ENCODE data around the gene ZFYVE28.
"Not testable (repeated sequence)": the region's sequence is repeated elsewhere in the genome, so short reads cannot be mapped to it uniquely, and the experiment has no call there.

ZFYVE28 gene

DNA sequence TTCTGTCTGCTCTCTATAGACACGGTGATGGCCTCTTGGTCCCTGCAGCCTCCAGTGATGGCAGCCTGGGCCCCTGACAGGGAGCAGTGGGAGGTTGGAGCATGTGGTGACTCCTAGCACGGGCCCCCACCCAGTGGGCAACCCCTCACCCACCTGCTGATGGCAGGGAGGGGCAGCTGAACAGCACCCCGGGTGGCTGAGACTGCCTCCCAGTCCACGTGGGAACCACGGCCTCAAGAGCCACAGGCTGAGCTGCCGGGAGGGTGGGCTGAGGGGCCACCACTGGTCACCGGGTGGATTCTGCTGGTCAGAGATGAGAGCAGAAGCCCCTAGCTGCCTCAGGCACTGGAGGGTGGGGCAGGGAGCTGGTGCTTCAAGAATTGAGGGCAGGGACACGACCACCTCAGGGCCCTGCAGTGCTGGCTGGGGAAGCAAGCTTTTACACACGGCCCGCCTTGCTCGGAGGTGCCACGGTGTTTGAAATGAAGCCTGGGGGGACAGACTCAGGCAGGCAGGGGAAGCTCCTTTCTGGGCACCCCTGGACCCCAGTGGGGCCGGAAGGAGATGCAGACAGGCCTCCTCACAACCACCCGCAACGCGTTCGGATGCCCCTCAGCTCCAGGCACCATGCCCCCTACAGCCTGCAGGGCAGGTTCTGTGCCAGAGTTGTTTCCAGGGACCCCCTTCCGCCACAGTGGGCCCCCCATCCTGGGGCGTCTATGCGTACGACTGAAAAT lies 170.2 kb downstream of the ZFYVE28 start:
- DNase-seq (ENCODE audit: low read depth) = no peak

DNA sequence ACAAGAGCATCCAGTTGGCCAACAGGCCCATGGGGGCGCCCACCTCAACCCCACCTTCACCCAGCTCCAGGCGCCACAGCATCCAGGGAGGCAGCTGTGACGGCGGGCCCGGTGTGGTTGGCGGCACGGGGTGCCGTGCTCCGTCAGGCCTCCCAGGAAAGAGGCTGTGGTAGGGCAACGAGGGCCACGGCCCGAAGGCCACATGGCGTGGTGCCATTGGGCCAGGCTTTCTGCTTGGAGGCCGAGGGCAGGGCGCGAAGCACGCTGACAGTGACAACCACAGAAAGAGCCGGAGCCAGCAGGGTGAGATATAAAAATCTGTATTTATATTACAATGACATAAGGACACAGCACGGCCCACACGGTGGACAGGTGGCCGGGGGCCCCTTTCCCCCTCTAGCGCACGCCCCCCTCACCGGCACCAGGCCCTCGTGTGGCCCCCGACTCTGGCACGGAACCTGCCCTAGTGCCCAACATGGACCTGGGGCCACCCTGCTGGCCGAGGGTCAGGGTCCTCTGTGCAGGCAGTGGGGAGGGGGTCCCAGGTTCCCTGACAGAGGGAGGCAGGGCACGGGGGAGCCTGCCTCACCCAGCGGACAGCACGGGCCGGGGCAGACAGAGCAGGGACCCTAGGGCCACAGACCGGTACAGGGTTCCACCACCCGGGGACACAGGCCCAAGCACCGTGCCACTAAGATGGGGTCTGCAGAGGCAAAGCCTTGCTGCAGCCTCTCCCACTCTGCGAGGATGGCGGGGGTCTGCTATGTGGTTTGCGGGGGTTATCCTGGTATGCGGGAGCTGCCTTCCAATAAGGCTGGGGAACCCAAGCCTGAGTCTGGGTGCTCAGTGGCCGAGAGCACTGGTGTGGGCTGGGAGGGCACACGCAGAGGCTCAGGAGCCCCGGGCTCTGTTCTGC lies 171.1 kb downstream of the ZFYVE28 start:
- DNase-seq (ENCODE audit: low read depth) = no peak

DNA sequence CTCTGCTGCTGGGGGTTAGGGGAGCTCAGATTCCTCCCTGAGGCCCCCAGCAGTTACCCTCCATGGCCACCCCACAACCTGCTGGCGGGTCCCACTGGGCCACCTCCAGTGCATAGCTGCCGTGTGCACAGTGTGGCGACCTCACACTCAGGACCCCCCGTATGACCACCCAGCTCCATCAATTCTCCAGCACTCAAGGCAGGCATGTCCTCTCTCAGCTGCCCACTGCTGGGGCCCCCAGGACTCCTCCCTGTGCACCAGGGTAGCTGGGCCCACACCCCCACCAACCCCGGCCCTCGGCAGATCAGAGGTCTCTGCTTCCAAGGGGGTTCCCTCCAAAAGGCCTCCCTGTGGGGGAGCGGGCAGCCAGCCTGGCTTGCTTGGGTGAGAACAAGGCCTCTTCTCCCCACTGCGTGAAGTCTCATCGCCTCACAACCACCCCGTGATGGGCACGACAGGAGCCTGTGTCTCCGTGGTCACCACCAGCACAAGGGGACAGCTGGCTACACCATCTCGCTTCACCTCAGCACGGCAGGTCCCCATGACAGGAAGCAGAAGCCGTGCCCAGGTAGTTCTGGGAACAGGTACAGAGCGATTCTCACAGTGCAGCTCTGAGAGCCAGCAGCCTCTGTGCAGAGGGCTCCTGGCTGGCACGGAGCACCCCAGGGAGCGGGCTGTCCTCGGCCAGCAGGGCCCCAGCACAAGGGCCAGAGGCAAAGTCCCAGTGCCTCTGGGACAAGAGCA lies 171.9 kb downstream of the ZFYVE28 start:
- DNase-seq (ENCODE audit: low read depth) = no peak

DNA sequence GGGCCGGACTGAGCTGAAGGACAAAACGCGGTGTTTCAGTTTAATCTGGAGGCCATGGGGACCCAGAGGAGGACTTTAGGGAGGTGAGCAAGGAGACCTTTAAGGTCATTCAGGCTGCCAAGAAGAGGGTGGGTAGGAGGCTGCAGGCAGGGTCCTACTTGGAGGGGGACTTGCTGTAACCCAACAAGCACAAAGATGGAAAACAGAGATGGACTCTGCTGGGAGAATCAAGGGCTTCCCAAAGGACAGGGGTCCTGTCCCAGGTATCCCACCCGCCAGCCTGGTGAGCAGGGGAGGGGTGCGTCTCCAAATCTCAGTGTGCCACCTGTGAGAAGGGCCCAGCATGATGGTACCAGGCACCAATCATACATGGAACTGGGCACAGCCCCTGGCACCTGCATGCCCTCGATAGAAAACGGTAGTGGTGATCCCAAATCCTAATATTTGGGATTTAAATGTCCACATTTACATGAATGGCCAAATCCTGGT lies 172.6 kb downstream of the ZFYVE28 start:
- no peak for DNase-seq (ENCODE audit: low read depth)

DNA sequence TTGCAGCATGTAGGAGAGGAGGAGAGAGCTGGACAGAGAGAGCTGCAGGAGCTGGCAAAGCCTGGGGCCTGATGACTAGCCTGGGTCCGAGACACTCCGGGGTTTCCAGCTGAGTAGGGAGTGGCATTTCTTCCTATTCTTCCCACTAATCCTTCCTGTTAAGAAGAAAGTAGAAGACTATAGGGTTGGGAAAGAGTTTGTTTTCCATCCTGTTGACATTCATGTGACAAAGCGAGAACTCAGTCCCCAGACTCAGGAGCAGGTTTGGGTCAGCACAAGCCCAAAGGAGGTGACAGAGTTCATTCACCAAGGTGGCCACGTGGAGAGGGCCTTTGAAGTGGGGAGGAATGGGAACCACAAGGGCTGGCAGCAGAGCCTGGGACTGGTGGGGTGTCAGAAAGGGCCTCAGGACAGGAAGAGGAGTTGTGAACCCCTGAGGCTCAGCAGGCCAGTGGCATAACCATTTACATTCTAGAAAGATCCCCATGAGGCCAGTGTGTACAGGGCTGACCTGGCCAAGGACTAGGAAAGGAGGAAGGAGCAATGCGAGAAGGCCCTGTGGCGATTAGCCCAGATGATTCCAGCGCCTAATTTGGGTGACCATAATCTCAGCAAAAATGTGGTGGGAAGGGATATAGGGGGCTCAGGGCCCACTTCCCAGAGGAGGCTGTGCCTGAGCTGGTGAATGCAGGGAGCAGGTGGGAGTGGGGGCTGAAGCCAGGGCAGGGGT lies 173.2 kb downstream of the ZFYVE28 start:
- DNase-seq (ENCODE audit: low read depth) = no peak

DNA sequence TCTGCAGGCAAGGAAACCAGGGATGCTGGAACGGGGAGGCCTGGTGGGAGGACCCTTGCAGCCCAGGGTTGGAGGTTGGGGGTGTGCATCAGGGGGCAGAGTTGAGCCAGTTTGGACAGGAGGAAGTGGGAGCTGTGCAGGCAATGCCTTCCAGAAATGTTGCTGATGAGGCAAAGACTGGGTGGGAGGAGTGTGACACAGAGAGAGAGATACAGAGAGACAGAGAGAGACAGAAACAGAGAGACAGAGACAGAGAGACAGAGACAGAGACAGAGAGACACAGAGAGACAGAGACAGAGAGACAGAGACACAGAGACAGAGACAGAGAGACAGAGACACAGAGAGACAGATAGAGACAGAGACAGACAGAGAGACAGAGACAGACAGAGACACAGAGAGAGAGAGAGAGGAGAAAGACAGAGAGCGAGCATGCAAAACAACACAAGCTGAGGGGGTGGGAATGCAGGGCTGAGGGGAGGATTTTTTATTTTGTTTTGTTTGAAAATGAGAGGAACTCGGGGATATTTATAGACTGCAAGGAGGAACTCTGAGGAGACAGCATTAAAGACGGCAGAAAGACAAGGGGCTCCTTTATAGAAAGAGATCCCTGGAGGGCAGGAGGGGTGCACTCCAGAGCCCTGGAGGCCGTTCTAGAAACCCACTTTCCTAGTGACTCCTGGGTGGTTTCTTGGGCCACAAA lies 174.6 kb downstream of the ZFYVE28 start:
- DNase-seq (ENCODE audit: low read depth) = no peak

DNA sequence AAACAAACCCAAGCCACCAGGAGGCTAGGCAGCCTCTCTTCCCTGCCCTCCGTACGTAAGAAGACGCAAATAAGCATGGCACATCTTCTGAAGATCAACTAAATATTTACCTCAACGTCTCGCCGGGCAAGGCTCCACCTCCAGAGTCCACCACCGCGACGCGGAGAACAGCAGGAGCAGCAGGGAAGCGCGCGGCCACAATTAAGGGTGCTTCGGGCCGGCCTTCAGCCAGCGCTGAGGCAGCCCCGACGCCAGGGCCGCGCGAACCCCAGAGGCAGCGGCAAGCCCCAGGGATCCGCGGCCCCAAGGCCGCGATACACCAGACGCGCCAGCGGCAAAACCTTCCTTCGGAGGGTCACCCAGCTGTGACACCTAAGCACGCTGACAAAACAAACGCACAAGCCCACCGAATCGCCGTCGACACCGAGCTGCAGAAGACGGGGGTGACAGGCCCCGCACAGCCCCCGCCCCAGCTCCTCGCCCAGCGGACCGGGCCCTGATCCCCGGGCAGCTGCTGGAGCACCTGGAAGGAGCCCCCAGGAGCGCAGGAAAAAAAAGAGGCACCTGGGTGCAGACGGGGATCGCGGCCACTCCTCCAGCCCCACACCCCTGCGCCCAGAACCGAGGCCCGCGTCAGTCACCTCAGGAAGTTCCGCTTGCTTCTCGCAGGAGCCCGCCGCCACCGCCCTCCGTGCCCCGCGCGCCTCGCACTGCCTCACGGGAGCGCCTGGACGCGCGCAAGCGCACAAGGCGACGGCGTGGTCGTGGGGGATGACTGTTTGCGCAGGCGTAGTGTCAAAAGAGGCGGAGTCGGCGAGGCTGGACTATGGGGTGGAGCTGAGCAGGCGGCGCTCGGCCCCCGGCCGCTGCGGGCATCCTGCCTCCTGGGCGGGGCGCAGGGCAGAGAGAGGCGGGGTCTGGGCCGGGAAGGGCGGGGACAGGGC lies 176.8 kb downstream of the ZFYVE28 start, which contains the start of the genes HAUS3 and POLN:
Gene HAUS3, minus strand, starts transcription at position 712 of the 944 bp plus-strand sequence. CDS start 1,175 bp downstream, outside the sequence.
Gene POLN, minus strand, starts transcription at position 712 of the 944 bp plus-strand sequence. CDS start 12,890 bp downstream, outside the sequence.
- peak; percentile 99 for DNase-seq (ENCODE audit: low read depth)

DNA sequence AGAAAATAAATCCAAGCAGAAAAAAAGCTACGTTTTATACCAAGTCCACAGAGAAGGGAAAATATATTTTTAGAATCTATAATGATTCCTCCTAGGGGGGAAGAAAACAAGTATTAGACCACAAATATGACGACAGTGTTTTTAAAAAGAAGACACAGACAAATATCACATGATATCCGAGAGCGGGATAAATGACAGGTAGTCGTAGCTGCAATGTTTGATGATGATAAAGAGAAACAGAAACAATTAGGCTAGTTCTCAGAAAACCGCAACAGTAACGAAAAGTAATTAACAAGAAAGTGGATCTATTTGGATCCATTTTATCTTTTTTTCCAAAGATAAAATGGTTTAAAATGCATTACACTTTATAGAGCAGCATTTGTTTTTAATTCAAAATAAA lies 177.4 kb downstream of the ZFYVE28 start:
- no peak for DNase-seq (ENCODE audit: low read depth)

DNA sequence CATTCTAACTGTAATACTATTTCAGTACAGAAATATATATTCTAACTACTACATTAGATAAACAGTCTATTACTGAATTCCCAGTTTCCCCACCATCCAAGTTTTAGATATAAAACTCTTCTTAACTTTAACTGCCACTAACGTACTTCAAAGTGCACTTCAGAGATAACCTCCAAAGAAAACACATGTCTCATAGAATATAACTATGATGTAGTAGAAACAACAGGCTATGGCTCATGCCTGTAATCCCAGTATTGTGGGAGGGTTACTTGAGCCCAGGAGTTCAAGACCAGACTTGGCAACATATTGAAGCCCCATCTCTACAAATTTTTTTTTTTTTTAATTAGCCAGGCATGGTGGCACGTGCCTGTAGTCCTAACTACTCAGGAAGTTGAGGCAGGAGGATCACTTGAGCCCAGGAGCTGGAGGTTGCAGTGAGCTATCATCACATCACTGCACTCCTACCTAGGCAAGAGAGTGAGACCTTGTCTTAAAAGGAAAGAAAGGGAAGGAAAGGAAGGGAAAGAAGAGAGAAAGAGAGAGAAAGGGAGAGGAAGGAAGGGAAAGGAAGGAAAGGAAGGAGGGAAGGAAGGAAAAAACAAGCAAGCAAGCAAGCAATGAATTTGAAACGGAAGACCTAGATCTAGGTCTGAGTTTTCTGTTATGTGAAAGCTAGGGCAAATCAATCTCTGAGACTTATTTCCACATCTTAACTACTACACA lies 181.3 kb downstream of the ZFYVE28 start:
- DNase-seq (ENCODE audit: low read depth) = no peak

DNA sequence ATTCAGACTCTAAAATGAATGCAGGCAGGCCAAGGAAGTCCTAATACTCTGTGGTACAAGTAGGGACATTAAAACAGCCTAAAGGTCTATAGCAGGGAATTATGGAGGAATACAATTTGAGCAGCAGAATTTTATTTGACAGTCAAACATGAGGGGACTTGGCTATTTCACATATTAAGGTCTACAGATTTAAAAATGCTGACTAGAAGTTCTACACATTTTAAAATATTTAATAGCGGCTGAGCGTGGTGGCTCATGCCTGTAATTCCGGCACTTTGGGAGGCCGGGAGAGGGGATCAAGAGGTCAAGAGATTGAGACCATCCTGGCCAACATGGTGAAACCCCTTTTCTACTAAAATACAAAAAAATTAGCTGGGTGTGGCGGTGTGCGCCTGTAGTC lies 187.4 kb downstream of the ZFYVE28 start:
- DNase-seq (ENCODE audit: low read depth) = no peak

DNA sequence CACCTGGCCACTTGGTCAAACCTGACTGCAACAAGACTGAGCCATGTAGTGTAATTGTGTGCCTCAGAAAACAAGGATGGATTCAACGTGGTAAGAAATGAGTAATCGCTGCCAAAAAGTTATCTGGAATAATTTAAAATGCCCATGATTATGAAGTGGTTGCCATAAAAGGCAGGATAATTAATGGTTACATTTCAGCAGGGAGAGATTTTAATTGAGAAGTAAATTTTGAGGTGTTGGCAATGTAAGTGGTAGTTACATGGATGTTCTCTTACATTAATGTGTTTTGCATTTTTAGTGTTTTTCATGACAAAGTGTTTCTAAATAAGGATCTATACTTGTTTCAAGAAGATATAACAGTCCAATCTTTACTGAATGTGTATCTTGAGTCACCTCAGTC lies 192.2 kb downstream of the ZFYVE28 start:
- no peak for DNase-seq (ENCODE audit: low read depth)

DNA sequence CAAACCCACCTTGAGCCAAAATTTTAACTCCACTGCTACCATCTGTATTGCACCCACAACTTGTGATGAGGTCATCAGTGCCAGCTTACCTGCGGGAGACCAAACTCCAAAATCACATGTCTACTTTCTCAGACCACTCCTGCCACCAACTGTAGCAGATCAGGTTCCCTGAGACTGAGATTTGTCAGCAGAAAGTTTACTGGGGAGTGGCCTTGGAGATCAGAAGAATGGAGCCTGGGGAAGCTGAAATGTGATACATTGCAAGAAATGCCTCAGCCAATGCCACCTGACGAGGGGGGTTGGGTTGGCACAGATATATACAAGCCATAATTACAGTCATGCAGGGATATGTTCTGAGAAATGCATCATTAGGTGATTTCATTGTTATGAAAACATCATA lies 195.6 kb downstream of the ZFYVE28 start:
- no peak for DNase-seq (ENCODE audit: low read depth)

DNA sequence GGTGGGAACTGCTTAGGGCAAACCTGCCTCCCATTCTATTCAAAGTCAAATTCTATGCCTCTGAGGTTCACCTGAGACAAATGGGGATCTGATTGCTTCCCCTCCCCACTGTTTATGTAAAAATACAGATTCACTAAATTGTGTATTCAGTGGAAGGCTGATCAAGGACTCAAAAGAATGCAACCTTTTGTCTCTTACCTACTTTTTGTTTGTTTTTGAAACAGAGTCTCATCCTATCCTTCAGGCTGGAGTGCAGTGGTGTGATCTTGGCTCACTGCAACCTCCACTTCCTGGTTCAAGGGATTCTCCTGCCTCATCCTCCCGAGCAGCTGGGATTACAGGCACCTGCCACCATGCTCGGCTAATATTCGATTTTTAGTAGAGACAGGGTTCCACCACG lies 197.1 kb downstream of the ZFYVE28 start:
- DNase-seq (ENCODE audit: low read depth) = not testable (repeated sequence)

DNA sequence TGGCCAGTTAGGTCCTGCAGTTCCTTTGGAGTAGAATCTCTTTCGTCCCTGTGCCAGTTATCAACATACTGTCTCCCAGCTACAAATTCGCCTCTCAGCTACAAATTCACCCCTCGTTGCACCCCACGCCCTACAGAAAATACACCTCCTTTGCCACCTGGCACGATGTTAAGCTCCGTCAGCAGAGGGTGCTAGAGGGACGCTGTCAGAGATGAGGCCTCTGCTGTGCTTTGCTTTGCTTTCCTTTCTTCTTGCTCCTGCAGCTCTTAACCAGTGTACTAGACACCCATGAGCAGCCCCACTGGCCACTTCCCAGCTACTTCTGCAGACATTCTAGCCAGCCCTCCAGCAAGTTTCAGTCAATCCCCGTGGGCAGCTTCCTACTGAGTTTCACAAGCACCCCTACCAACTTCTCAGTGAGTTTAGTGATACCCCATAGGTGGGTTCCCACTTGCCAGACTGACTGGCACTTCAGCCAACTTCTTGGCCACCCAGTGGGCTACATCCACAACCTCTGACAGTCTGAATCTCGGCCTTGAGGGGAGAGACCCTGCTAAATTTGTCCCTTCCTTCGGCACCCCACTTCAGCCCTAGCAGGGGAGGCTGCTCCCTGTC lies 198.3 kb downstream of the ZFYVE28 start:
- peak; percentile 56 for DNase-seq (ENCODE audit: low read depth)

Data from activated T-helper 9 cell treated with anti-CD3 and anti-CD28 coated beads, Interleukin-2, amount 50 U/mL, for 16 hours (primary cell).